Dermis microvascular lymphatic vessel endothelial cell (primary cell): ENCODE measurements around the gene TACR1. TPM values are rescaled to one million over a fixed set of nuclear protein-coding genes. Genes with fewer than 3 reads are reported as not detected.
"Not testable (repeated sequence)": the region's sequence is repeated elsewhere in the genome, so short reads cannot be mapped to it uniquely, and the experiment has no call there.

Experiments used
- DNase-seq, 2 donors: peaks; one replicate each; pipeline versions ENCODE4 v3.0.0 to v3.0.0-alpha.2; 2010; ENCODE audit warnings: low read depth in 2 of 2
- total RNA-seq: library from RNA; depleted of rRNA; stranded (reverse); fragments of >200 nt; gene quantifications from 2 replicates; pipeline ENCODE4 v1.2.1, GENCODE V29; 2014

TACR1 gene
- total RNA-seq, 1 donor from 2014 or later = not detected

GRCh38 chr2:75088791-75089190 is 110.5 kb downstream of the TACR1 start:
- no peak for DNase-seq

GRCh38 chr2:75087736-75088135 is 111.6 kb downstream of the TACR1 start:
- DNase-seq = no peak

- no peak for DNase-seq
Measured at GRCh38 chr2:75079575-75079974, 119.7 kb downstream of the TACR1 start.

DNA sequence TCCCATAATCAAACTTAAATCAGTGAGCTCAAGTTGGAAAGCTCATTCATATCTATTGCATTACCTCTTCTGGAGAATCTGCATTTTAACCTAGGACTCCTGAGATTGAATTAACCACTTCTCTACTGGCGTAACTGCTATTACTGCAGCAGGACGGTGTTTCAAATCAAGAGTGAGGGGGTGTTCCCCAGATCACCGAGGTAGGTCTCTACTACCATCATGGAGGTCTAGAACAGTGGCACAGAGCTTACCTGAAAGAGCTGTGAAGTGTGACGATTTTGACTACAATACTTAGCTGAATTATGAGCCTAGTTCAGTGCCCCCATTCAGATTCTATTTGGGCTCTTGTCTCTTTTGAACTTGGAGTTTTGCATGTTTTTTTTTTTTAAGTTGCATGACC is 121.4 kb downstream of the TACR1 start:
- DNase-seq = no peak

- DNase-seq = no peak
Measured at GRCh38 chr2:75076088-75076487, 123.2 kb downstream of the TACR1 start.

GRCh38 chr2:75074708-75075107 is 124.6 kb downstream of the TACR1 start:
- DNase-seq = no peak

DNA sequence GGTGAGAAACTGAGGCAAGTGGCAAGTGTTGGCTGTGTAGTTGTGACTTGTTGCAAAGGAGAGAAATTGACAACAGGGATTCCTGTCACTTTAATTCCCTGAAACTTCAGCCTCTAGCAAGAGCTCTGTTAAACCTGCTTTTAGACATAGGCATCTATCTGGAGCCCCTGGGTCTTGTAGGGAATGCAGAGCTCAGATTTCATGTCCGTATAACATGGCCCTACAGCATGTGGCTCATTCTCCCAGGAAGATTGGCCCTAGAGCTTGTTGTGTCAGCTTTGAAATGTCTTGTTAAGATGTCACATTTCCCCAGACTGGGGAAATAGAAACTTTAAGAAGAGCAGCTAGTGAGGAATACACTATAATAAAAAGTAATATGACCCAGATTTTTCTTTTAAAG is 125.1 kb downstream of the TACR1 start:
- DNase-seq = no peak

DNA sequence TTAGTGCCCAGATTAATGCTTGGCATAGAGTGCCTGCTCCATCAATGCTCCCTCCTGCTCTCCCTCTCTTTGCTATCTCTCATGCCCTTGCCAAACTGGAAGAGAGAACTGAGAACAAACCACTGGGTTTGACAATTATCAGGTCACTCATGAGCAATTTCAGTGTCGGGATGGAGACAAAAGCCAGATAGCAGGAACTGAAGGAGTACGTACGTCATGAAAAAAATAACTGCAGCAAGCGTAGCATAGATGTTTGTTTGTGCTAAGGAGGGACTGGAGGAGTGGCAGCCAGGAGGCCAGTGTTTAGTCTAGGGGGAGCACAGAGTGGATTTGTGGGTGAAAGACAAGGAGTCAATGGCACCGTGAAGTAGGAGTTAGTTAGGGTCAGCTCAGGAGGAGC is 127.6 kb downstream of the TACR1 start:
- no peak for DNase-seq

DNA sequence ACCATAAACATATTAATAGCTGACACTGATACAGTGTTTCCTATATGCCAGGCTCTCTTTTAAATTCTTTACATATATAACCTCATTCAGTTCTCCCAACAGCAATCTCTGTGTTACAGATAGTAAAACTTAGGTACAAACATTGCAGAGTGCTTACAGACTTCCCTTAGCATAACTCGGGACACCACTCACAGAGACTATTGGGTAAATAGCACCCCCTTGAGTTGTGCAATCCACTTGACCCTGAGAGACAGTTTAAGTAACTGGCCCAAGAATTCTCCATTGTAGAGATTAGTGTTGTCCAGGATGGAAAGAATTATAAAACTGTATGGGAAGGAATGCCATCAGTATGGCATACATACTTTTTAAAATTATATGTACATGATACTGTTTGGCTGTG is 130.8 kb downstream of the TACR1 start:
- no peak for DNase-seq

DNA sequence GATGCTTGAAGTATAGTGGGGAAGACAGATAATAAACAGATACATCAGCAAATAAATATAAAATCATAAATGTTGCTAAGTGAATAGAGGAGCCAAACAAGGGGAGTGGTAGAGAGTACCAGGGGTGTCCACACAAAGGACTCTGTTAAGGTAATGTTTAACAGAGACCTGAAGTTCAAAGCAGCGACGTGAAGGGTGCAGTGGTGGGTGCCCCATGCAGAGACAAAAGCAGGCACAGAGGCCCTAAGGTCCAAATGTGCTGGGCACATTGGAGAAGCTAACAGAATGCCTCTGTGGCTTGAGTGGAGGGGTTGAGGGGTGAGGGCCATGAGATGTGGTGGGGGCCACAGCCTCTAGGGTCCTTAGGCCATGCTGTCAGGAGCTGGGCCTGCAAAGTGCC is 131.8 kb downstream of the TACR1 start:
- no peak for DNase-seq

DNA sequence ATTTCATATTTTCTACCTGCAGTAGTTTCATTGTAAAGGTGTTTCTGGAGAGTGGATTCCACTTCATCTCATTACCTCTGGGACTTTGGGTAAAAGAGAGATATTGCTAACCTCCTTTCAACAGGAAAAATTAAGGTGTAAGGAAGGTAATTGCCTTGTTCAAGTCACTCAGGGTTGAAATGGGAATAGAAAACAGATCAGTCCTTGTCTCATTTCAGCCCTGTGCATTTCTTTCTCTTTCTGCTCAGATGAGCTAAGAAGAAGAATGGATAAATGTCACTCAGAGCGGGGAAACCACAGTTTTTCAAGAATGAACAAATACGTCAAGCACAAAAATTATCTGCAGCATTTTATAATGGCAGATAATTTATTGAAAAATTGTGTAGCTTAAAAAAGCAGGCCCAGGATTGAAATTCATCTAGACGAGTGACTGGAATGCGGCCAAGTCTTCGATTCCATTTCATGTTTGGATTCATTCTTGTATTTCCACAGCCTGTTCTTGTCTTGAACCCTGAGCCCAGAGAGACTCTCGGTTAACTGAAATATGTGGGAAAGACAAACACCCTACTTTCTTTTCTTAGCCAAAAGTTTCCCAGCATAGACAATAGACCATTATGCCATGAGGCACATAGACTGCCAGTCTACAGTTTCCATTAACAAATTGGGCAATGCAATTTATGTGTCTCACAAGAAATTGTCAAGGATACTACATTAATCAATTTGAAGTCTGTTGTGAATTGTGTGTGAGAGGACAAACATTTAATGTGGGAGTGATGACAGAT is 133.0 kb downstream of the TACR1 start:
- no peak for DNase-seq

GRCh38 chr2:75065402-75066008 is 133.8 kb downstream of the TACR1 start:
- no peak for DNase-seq

- DNase-seq = peak; percentile 26 to 49
Measured at GRCh38 chr2:75064691-75065396, 134.5 kb downstream of the TACR1 start.

DNA sequence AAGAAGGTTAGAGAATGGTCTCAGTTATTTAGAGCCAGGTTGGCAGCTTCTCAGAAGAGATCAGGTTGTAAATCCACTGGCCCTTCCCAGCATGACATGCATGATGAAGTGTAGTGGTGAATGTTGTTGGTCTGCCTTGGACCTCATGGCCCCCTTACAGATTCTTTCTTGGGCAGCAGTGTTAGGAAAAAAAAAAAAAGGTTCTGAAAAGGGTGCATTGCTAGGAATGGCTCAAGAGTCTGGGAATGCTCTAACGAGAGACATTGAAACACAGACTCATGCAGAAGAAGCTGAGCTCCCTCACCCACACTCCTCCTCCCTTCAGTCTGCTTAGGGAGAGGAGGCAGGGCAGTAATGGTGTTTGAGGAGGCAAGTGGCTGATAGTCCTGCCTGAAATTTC is 135.4 kb downstream of the TACR1 start:
- no peak for DNase-seq

DNA sequence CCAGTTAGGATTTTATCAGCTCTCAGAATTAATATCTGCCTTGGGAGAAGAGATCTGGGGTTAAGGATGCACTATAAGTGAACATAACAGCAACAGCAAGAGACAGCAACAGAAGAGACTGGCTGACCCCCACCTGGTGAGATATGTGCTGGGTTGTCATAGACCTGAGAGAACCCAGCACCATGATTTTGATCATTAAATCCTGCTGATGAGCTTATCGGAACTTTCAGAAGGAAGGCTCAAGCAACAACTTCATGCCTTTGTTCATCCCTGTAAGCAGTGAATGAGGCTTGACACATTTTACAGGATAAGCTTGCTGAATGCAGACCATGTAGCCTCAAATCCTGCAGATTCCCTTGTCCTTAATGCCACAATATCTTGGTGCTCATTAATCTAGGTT is 140.9 kb downstream of the TACR1 start:
- DNase-seq = no peak

DNA sequence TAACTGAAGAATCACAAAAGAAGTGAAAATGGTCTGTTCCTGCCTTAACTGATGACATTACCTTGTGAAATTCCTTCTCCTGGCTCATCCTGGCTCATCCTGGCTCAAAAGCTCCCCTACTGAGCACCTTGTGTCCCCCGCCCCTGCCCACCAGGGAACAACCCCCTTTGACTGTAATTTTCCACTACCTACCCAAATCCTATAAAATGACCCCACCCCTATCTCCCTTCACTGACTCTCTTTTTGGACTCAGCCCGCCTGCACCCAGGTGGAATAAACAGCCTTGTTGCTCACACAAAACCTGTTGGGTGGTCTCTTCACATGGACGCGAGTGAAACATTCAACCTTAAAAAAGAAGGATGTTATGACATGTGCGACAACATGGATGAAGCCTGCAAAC is 142.2 kb downstream of the TACR1 start:
- DNase-seq = not testable (repeated sequence)

DNA sequence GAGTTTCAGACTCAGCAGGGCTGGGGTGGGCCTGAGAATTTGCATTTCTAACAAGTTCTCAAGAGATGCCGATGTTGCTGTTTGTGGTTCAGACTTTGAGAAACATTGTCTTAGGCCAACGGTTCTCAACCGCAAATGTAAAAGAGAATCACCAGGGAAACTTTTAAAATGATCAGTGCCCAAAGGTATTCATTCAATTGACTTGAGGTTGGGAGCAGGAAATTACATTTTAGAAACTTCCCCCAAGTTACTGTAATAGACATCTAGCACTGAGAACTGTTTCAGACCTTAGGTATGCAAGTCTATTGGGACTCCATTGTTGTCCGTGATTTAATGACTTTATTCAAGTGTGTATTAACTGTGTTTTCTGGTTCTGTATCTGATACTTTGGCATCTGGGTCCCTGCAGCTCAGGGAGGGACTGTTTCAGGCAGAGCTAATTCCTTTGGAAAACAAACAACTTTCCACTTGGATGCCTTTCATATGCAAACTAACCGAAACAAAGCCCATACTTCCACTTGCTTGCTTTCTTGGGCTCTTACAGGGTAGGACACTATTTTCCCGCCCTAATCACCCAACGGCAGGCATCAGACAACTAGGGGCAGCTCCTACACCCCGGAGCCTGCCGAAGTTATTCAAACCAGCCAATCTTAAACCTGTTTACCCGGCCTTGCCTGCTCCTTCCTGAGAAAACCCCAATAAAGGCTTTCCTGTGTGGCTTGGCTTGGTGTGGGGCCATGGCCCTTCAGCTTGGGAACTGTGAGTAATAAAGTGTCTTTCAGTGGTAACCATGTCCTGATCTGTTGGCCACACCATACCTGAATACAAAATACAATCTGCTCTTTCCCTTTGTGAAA is 143.3 kb downstream of the TACR1 start:
- no peak for DNase-seq

GRCh38 chr2:75055142-75055819 is 144.0 kb downstream of the TACR1 start:
- DNase-seq = no peak

DNA sequence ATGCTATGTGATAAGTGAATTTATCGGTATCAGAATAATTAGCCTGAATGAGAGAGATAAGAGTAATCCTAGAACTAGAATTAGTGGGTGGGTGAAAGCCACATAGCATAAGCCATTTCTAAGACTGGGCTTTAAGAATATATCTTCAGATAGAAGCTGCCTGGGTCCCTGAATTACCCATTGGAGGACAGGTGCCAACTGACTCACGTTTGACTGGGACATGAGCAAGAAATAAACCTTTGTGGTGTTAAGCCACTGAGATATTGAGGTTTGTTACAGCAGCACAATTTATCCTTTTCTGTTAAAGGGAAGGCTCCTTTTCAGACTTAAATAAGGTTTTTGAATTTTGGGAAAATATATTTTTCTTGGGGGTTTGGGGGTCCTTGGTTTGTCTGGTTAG is 145.0 kb downstream of the TACR1 start:
- DNase-seq = no peak

DNA sequence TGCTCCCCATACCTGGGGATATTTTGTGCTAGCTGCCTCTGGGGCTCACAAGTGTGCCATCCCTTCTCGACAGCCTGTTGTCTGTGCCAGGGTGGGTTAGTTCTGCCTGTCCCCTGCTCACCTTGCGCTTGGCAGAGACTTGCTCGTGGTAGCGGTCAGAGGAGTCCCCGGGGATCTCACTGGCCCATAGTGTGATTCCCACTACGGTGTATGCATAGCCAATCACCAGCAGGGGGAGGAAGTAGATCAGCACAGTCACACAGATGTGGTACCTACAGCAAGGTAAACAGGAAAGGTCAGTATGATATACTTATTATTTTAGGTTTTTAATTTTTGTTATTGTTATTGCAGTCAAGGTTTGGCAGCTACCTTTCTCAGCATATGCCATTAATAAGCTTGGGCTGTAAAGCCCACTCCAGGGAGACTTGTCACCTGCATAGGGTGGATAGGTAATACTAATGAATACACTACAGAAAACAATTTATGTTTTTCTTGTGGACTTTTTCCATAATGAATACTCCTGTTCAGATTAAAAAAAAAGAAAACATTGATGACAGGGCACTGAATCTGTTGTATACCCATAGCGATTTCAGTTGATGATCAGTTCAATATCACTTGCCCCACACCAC is 145.7 kb downstream of the TACR1 start:
- DNase-seq = peak; percentile 24 to 26
